Endodermal cell (in vitro differentiated cells): ENCODE results near the gene CBLL1. TPM values are rescaled to one million over a fixed set of nuclear protein-coding genes. Genes with fewer than 3 reads are reported as not detected.

Source experiments
- DNase-seq: peaks from one replicate; pipeline ENCODE4 v3.0.0-alpha.2; 2017
- H3K27ac ChIP-seq: 2 replicates; pipeline ENCODE4 v1.5.1; 2013; ENCODE audit warnings: mild to moderate bottlenecking, low read depth, low read length, moderate library complexity
- H3K27me3 ChIP-seq: 2 replicates; pipeline ENCODE4 v1.6.1; 2013; ENCODE audit warnings: mild to moderate bottlenecking, low read length, moderate library complexity; ENCODE audit not compliant: insufficient read depth, control insufficient read depth, poor library complexity, severe bottlenecking
- H3K36me3 ChIP-seq: 2 replicates; pipeline ENCODE4 v1.7.0; 2013; ENCODE audit warnings: mild to moderate bottlenecking, low read length, moderate library complexity; ENCODE audit not compliant: control insufficient read depth, insufficient read depth
- H3K4me1 ChIP-seq: one replicate; pipeline ENCODE4 v1.7.0; 2013; ENCODE audit warnings: low read length; ENCODE audit not compliant: control insufficient read depth, insufficient read depth
- H3K4me3 ChIP-seq: 2 replicates; pipeline ENCODE4 v1.5.1; 2013; ENCODE audit warnings: mild to moderate bottlenecking, low read length, moderate library complexity
- H3K9ac ChIP-seq: 2 replicates; pipeline ENCODE4 v1.6.1; 2013; ENCODE audit warnings: mild to moderate bottlenecking, low read length, moderate library complexity; ENCODE audit not compliant: poor library complexity, severe bottlenecking; ENCODE audit errors: extremely low read depth
- H3K9me3 ChIP-seq: 2 replicates; pipeline ENCODE4 v1.6.1; 2013; ENCODE audit warnings: mild to moderate bottlenecking, low read length, moderate library complexity; ENCODE audit not compliant: control insufficient read depth
- H3K27ac Mint-ChIP-seq: 2 replicates; pipeline ENCODE4 v1.8.0; 2020; ENCODE audit warnings: mixed read lengths
- H3K27me3 Mint-ChIP-seq: 2 replicates; pipeline ENCODE4 v1.8.0; 2021; ENCODE audit warnings: mild to moderate bottlenecking, mixed read lengths; ENCODE audit not compliant: insufficient read depth
- H3K36me3 Mint-ChIP-seq: 2 replicates; pipeline ENCODE4 v1.8.0; 2020; ENCODE audit warnings: low read depth, mixed read lengths
- H3K4me1 Mint-ChIP-seq: 2 replicates; pipeline ENCODE4 v1.8.0; 2020; ENCODE audit warnings: mixed read lengths
- H3K4me3 Mint-ChIP-seq: 2 replicates; pipeline ENCODE4 v1.8.0; 2020; ENCODE audit warnings: mild to moderate bottlenecking, moderate library complexity, mixed read lengths
- H3K9me3 Mint-ChIP-seq: 2 replicates; pipeline ENCODE4 v1.8.0; 2020; ENCODE audit warnings: mild to moderate bottlenecking, mixed read lengths
- CTCF ChIP-seq: fragments of 200-600 bp; sonication (generic); conservative IDR thresholded peaks from 2 replicates; pipeline ENCODE4 v1.5.0; 2021; ENCODE audit warnings: antibody characterized with exemption, mild to moderate bottlenecking
- WGBS, 2 experiments: methylation state at CpG; one replicate each; pipeline versions ENCODE4 v1.1.5 to v1.1.7; 2013; ENCODE audit warnings: missing lambda C conversion rate in 2 of 2, mixed read lengths in 1 of 2; ENCODE audit not compliant: insufficient coverage in 1 of 2, insufficient read length in 1 of 2; 5-methylcytosine and 5-hydroxymethylcytosine counted together
- total RNA-seq, 2 donors: library from RNA; stranded (reverse); fragmentation: NEBNext Ultra II Directional in 1 of 2; extraction: Animal tissue kit (Norgen Biotek cat#: 25700) in 1 of 2; gene quantifications; 2 replicates in 1 of 2; 3 replicates in 1 of 2; pipeline ENCODE4 v1.2.1, GENCODE V29; 2021

Gene CBLL1
- total RNA-seq, 2 donors from 2014 or later, result 33.3 to 34.7 TPM

- Mint-ChIP-seq H3K36me3 (no peaks in the 10 kb centered on the region), H3K27ac (no peak overlapping the region), H3K4me1 (peaks cover 4% of the 10 kb centered on the region), H3K27me3 (no peaks in the 10 kb centered on the region), H3K4me3 (no peak overlapping the region), H3K9me3 (no peaks in the 10 kb centered on the region)
- H3K27me3 ChIP-seq, result peaks cover 4% of the 10 kb centered on the region
- DNase-seq, result no peak
- H3K4me3 ChIP-seq, result no peak overlapping the region
- no peaks in the 10 kb centered on the region for H3K36me3 ChIP-seq
- no peak overlapping the region for H3K27ac ChIP-seq
- H3K9me3 ChIP-seq, result no peaks in the 10 kb centered on the region
- WGBS, 2 experiments, result 94 to 100% methylated on average over 1 to 3 of the region's 4 CpGs
- no peaks in the 10 kb centered on the region for H3K4me1 ChIP-seq
- H3K9ac ChIP-seq, result no peak overlapping the region
- no peak for TF ChIP-seq CTCF
These were observed 47.5 kb upstream of the CBLL1 start for GRCh38 chr7:107696330-107696946.

- no peak overlapping the region for H3K27ac Mint-ChIP-seq
These were observed 46.5 kb upstream of the CBLL1 start for GRCh38 chr7:107697321-107698049.

GRCh38 chr7:107700570-107700969 is 43.4 kb upstream of the CBLL1 start:
- Mint-ChIP-seq H3K36me3 (no peaks in the 10 kb centered on the region), H3K27ac (no peak overlapping the region), H3K4me3 (no peak overlapping the region), H3K4me1 (no peaks in the 10 kb centered on the region), H3K9me3 (no peaks in the 10 kb centered on the region), H3K27me3 (no peaks in the 10 kb centered on the region)
- H3K4me3 ChIP-seq, result no peak overlapping the region
- no peak overlapping the region for H3K27ac ChIP-seq
- no peaks in the 10 kb centered on the region for H3K9me3 ChIP-seq
- H3K36me3 ChIP-seq, result no peaks in the 10 kb centered on the region
- peaks cover 11% of the 10 kb centered on the region for H3K27me3 ChIP-seq
- H3K4me1 ChIP-seq, result no peaks in the 10 kb centered on the region
- no peak overlapping the region for H3K9ac ChIP-seq
- DNase-seq, result no peak
- no peak for TF ChIP-seq CTCF

More at GRCh38 chr7:107697321-107698049, 46.5 kb upstream of the CBLL1 start:
- peaks cover 4% of the 10 kb centered on the region for H3K27me3 ChIP-seq
- H3K4me3 ChIP-seq, result no peak overlapping the region
- no peak overlapping the region for H3K27ac ChIP-seq
- H3K9me3 ChIP-seq, result no peaks in the 10 kb centered on the region
- Mint-ChIP-seq H3K4me1 (peaks cover 4% of the 10 kb centered on the region), H3K9me3 (no peaks in the 10 kb centered on the region), H3K4me3 (no peak overlapping the region), H3K36me3 (no peaks in the 10 kb centered on the region), H3K27me3 (no peaks in the 10 kb centered on the region)
- no peak for TF ChIP-seq CTCF
- WGBS, 2 experiments, result 92 to 94% methylated on average over 6 to 7 of the region's 7 CpGs
- no peaks in the 10 kb centered on the region for H3K36me3 ChIP-seq
- H3K9ac ChIP-seq, result no peak overlapping the region
- DNase-seq, result no peak
- no peaks in the 10 kb centered on the region for H3K4me1 ChIP-seq
